K562 (cell line): ENCODE data around the gene CEBPE. TPM values are rescaled to one million over a fixed set of nuclear protein-coding genes. Genes with fewer than 3 reads are reported as not detected.

Source experiments
- ARID3A ChIP-seq: IDR thresholded peaks from 2 replicates; pipeline ENCODE4 v1.6.1; 2012; ENCODE audit warnings: low read depth, low read length, improper control_type of control experiment, borderline replicate concordance
- CTCFL ChIP-seq: IDR thresholded peaks from 2 replicates; pipeline ENCODE4 v1.6.1; 2011; ENCODE audit warnings: borderline replicate concordance, low read depth, mild to moderate bottlenecking, moderate library complexity, low read length; ENCODE audit not compliant: insufficient read depth, poor library complexity, severe bottlenecking
- DMBX1 ChIP-seq: fragments of 250-450 bp; sonication (Bioruptor Pico); IDR thresholded peaks from 2 replicates; pipeline ENCODE4 v1.8.0; 2022; ENCODE audit warnings: inconsistent platforms, mild to moderate bottlenecking, moderate library complexity, borderline replicate concordance
- FOXA1 ChIP-seq: fragments of 450-650 bp; IDR thresholded peaks from 2 replicates; pipeline ENCODE4 v1.6.1; 2016; ENCODE audit warnings: mild to moderate bottlenecking, borderline replicate concordance
- PTTG1 ChIP-seq: fragments of 450-650 bp; IDR thresholded peaks from 2 replicates; pipeline ENCODE4 v1.6.1; 2016; ENCODE audit warnings: low read depth, mild to moderate bottlenecking, missing genetic modification characterization, missing compliant biosample characterization
- SETDB1 ChIP-seq: IDR thresholded peaks from one replicate; pipeline ENCODE4 v1.6.1; 2012; ENCODE audit warnings: low read length, control low read depth, inconsistent platforms
- TEAD1 ChIP-seq, 2 experiments: fragments of 450-650 bp in 1 of 2; sonication (generic) in 1 of 2; formaldehyde crosslinking; IDR thresholded peaks; 2 replicates each; pipeline versions ENCODE4 v1.4.0 to v1.8.0; 2020 to 2022; ENCODE audit warnings: mild to moderate bottlenecking in 2 of 2, missing genetic modification reagents in 1 of 2
- ZNF318 ChIP-seq, 2 experiments: fragments of 450-650 bp; IDR thresholded peaks; 2 replicates each; pipeline ENCODE4 v1.6.1; 2016; ENCODE audit warnings: mild to moderate bottlenecking in 2 of 2, borderline replicate concordance in 1 of 2, low read depth in 1 of 2, moderate library complexity in 1 of 2
- ZNF398 ChIP-seq: fragments of 250-450 bp; sonication (Bioruptor Pico); IDR thresholded peaks from 2 replicates; pipeline ENCODE4 v1.8.0; 2021; ENCODE audit warnings: moderate library complexity, mild to moderate bottlenecking, inconsistent platforms
- polyA plus RNA-seq, 8 experiments: library from polyadenylated mRNA; depleted of rRNA in 4 of 8; stranded (reverse) in 5 of 8; unstranded in 3 of 8; fragments of >200 nt; fragmentation: Nextera tagmentation in 2 of 8; fragmentation: Illumina TruSeq in 1 of 8; extraction: Ambion mirVana in 2 of 8; extraction: Trizol in 1 of 8; gene quantifications; 2 replicates each; pipeline versions ENCODE4 v1.2.1 to v1.2.3, GENCODE V29; 2011 to 2014; ENCODE audit warnings: inconsistent platforms in 1 of 8, missing spikeins in 1 of 8
- total RNA-seq, 7 experiments: library from RNA; depleted of rRNA in 6 of 7; stranded (reverse); fragments of >200 nt in 6 of 7; fragmentation: Illumina TruSeq in 2 of 7; extraction: Trizol in 2 of 7; gene quantifications; 2 replicates each; pipeline versions ENCODE4 v1.2.1 to v1.2.3, GENCODE V29; 2011 to 2021; ENCODE audit warnings: low replicate concordance in 1 of 7

CEBPE gene
- total and polyA plus RNA-seq, 9 of the 15 experiments (the other 6 are each of a cell fraction or from before 2014, with no cell fraction given), result 0.09 to 0.15 (median 0.13) TPM; not detected in 6

- TF ChIP-seq ARID3A (0 out of 2 replicates have a peak, but pooled peaks have one; percentile 33), TEAD1 (CRISPR knock-in tag; IDR thresholded peaks at IDR 0.05) (no peak), ZNF318 (IDR thresholded peaks at IDR 0.05; ENCODE audit: borderline replicate concordance in 1 of 2, low read depth in 1 of 2) (no peak), SETDB1 (no peak), FOXA1 (no peak), CTCFL (no peak), DMBX1 (no peak), ZNF398 (CRISPR knock-in tag) (no peak), PTTG1 (tag) (no peak)
Observed at GRCh38 chr14:23095196-23096108, 23.6 kb downstream of the CEBPE start, which contains the start of gene C14orf119 (continued).
